ENCODE data around the gene ACAP3. TPM values are rescaled to one million over a fixed set of nuclear protein-coding genes. Genes with fewer than 3 reads are reported as not detected.

The ACAP3 gene
- total RNA-seq, 1 experiment from 2014 or later = 67.6 TPM

- CTCF ChIA-PET = no interaction called here
- POLR2A ChIA-PET (ENCODE audit: low non-redundant PET) = no interaction called here
Measured at GRCh38 chr1:1333551-1334241, 26.0 kb upstream of the ACAP3 start.

GRCh38 chr1:1332774-1333480, 25.2 kb upstream of the ACAP3 start:
- H3K27me3 ChIP-seq (replicated peaks; ENCODE audit: insufficient read depth, low read depth, low read length, poor library complexity) = no peaks in the 10 kb centered on the region
- ChIA-PET CTCF (no interaction called here), POLR2A (ENCODE audit: low non-redundant PET) (no interaction called here)
- no peak overlapping the region for H3K27ac ChIP-seq (ENCODE audit: low read depth, low read length, poor library complexity, severe bottlenecking)
- no peaks in the 10 kb centered on the region for H3K9me3 ChIP-seq (ENCODE audit: low read depth, low read length, poor library complexity, severe bottlenecking)
- no peak overlapping the region for H3K4me3 ChIP-seq (ENCODE audit: low read depth, low read length, poor library complexity, severe bottlenecking)
- DNase-seq (ENCODE audit: low spot score) = no peak
- peaks cover 4% of the 10 kb centered on the region for H3K4me1 ChIP-seq (ENCODE audit: insufficient read depth, low read length, poor library complexity, severe bottlenecking)
- TF ChIP-seq EZH2 (IDR thresholded peaks at IDR 0.05; ENCODE audit: borderline replicate concordance, low read depth, low read length, poor library complexity, severe bottlenecking) (no peak), CTCF (conservative IDR thresholded peaks at IDR 0.05; ENCODE audit: low read depth, low read length) (no peak)
- intact Hi-C loops (cut with micrococcal nuclease; ENCODE audit: unreplicated experiment) = no loop called here
- H3K36me3 ChIP-seq (ENCODE audit: insufficient read depth, low read length, poor library complexity, severe bottlenecking) = peaks cover 3% of the 10 kb centered on the region
- BruUV-seq (replicated peaks) = no TSS peak

More at GRCh38 chr1:1333551-1334241, 26.0 kb upstream of the ACAP3 start:
- H3K4me1 ChIP-seq (ENCODE audit: insufficient read depth, low read length, poor library complexity, severe bottlenecking) = peaks cover 4% of the 10 kb centered on the region
- H3K4me3 ChIP-seq (ENCODE audit: low read depth, low read length, poor library complexity, severe bottlenecking) = no peak overlapping the region
- intact Hi-C loops (cut with micrococcal nuclease; ENCODE audit: unreplicated experiment) = no loop called here
- peaks cover 3% of the 10 kb centered on the region for H3K36me3 ChIP-seq (ENCODE audit: insufficient read depth, low read length, poor library complexity, severe bottlenecking)
- no TSS peak for BruUV-seq (replicated peaks)
- H3K9me3 ChIP-seq (ENCODE audit: low read depth, low read length, poor library complexity, severe bottlenecking) = no peaks in the 10 kb centered on the region
- TF ChIP-seq EZH2 (IDR thresholded peaks at IDR 0.05; ENCODE audit: borderline replicate concordance, low read depth, low read length, poor library complexity, severe bottlenecking) (no peak), CTCF (conservative IDR thresholded peaks at IDR 0.05; ENCODE audit: low read depth, low read length) (no peak)
- H3K27me3 ChIP-seq (replicated peaks; ENCODE audit: insufficient read depth, low read depth, low read length, poor library complexity) = no peaks in the 10 kb centered on the region
- no peak overlapping the region for H3K27ac ChIP-seq (ENCODE audit: low read depth, low read length, poor library complexity, severe bottlenecking)
- no peak for DNase-seq (ENCODE audit: low spot score)

GRCh38 chr1:1332031-1332755, 24.5 kb upstream of the ACAP3 start:
- Histone ChIP-seq H3K27ac (ENCODE audit: low read depth, low read length, poor library complexity, severe bottlenecking) (no peak overlapping the region), H3K9me3 (ENCODE audit: low read depth, low read length, poor library complexity, severe bottlenecking) (no peaks in the 10 kb centered on the region), H3K4me3 (ENCODE audit: low read depth, low read length, poor library complexity, severe bottlenecking) (no peak overlapping the region), H3K4me1 (ENCODE audit: insufficient read depth, low read length, poor library complexity, severe bottlenecking) (peaks cover 4% of the 10 kb centered on the region), H3K27me3 (replicated peaks; ENCODE audit: insufficient read depth, low read depth, low read length, poor library complexity) (no peaks in the 10 kb centered on the region), H3K36me3 (ENCODE audit: insufficient read depth, low read length, poor library complexity, severe bottlenecking) (no peaks in the 10 kb centered on the region)
- intact Hi-C loops (cut with micrococcal nuclease; ENCODE audit: unreplicated experiment) = no loop called here
- TF ChIP-seq CTCF (conservative IDR thresholded peaks at IDR 0.05; ENCODE audit: low read depth, low read length) (no peak), EZH2 (IDR thresholded peaks at IDR 0.05; ENCODE audit: borderline replicate concordance, low read depth, low read length, poor library complexity, severe bottlenecking) (no peak)
- no TSS peak for BruUV-seq (replicated peaks)
- ChIA-PET POLR2A (ENCODE audit: low non-redundant PET) (no interaction called here), CTCF (no interaction called here)
- no peak for DNase-seq (ENCODE audit: low spot score)
